ENCODE data around the gene DNM3. TPM values are rescaled to one million over a fixed set of nuclear protein-coding genes. Genes with fewer than 3 reads are reported as not detected.

Gene DNM3
- total RNA-seq, 1 experiment from 2014 or later, result 2.7 TPM

DNA sequence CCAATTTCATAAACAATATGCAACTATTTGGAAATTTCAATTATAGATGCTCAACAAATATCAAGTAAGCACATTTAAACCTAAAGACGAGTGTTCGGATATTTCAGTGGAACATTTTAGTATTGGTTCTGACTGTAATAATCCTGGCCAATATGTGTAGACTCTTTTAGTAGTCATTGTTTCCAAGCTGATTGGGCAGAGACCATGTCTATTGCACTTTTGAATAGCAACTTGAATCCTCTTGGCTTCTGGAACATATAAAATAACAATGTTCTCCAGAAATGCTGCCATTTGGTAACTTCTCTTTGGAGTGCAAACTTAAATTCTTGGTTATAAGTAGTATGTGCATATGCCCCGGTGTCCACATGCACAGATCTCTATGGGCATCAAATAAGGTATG is 373.7 kb downstream of the DNM3 start:
- H2AK5ac ChIP-seq (ENCODE audit: insufficient read length, low read length), result no peak overlapping the region
- no peak overlapping the region for H4K91ac ChIP-seq (ENCODE audit: insufficient read length, low read depth, low read length)
- H2BK120ac ChIP-seq (ENCODE audit: low read depth, low read length, poor library complexity, severe bottlenecking), result no peak overlapping the region
- no peak overlapping the region for H2BK12ac ChIP-seq (ENCODE audit: insufficient read length, low read depth, low read length)
- H4K8ac ChIP-seq (replicated peaks; ENCODE audit: insufficient read length, low read depth, low read length), result no peak overlapping the region
- no peak overlapping the region for H3K14ac ChIP-seq (ENCODE audit: insufficient read depth, low read length)
- H3K9me3 Mint-ChIP-seq, result no peaks in the 10 kb centered on the region
- H3K9ac ChIP-seq (ENCODE audit: extremely low read depth, insufficient read length, low read length), result no peak overlapping the region
- H3K4me3 Mint-ChIP-seq, result no peak overlapping the region
- no peak overlapping the region for H3K23ac ChIP-seq (ENCODE audit: insufficient read length, low read depth, low read length)
- H2AFZ ChIP-seq (ENCODE audit: low read length), result no peak overlapping the region
- H2BK5ac ChIP-seq (ENCODE audit: insufficient read length, low read length), result no peak overlapping the region
- no peak overlapping the region for H2BK20ac ChIP-seq (ENCODE audit: low read depth, low read length, poor library complexity, severe bottlenecking)
- no peaks in the 10 kb centered on the region for H3K9me3 ChIP-seq (ENCODE audit: control insufficient read depth, low read depth, low read length)
- H3K79me2 ChIP-seq (ENCODE audit: insufficient read depth, low read length), result no peaks in the 10 kb centered on the region
- H4K5ac ChIP-seq (ENCODE audit: insufficient read length, low read depth, low read length), result no peak overlapping the region
- no peak overlapping the region for H3K18ac ChIP-seq (ENCODE audit: insufficient read length, low read depth, low read length)
- H3K27ac Mint-ChIP-seq, result no peak overlapping the region
- H3K4ac ChIP-seq (ENCODE audit: low read depth, low read length), result no peak overlapping the region
- H2BK15ac ChIP-seq (ENCODE audit: low read depth, low read length), result no peak overlapping the region
- no peak overlapping the region for H3T11ph ChIP-seq (ENCODE audit: low read length)
- no peak overlapping the region for H3K4me2 ChIP-seq (ENCODE audit: insufficient read depth, insufficient read length, low read length)
- H3K56ac ChIP-seq (ENCODE audit: insufficient read length, low read depth, low read length), result no peak overlapping the region
- H3K4me1 ChIP-seq (ENCODE audit: insufficient read depth, low read length), result no peaks in the 10 kb centered on the region
- H3K4me1 Mint-ChIP-seq, result peaks cover 0 to 5% of the 10 kb centered on the region in 2 experiments; a peak in 2 of 4 replicates
- WGBS (ENCODE audit: extremely low coverage, insufficient read length, low lambda C conversion rate), result no CpG with 5 or more reads among the region's 3 CpGs
- TF ChIP-seq CTCF (conservative IDR thresholded peaks at IDR 0.05), result no peak
- H4K20me1 ChIP-seq (ENCODE audit: control insufficient read depth, insufficient read depth, insufficient read length), result no peaks in the 10 kb centered on the region
- no peaks in the 10 kb centered on the region for H3K27me3 ChIP-seq (ENCODE audit: insufficient read depth, low read length)
- no peaks in the 10 kb centered on the region for H3K27me3 Mint-ChIP-seq (ENCODE audit: low read depth)
- H3K79me1 ChIP-seq (ENCODE audit: insufficient read depth, low read depth, low read length, poor library complexity, severe bottlenecking), result no peaks in the 10 kb centered on the region
- H3K27ac ChIP-seq (ENCODE audit: insufficient read length, low read depth, low read length), result no peak overlapping the region
- no peaks in the 10 kb centered on the region for H3K23me2 ChIP-seq (ENCODE audit: insufficient read length, low read depth, low read length, poor library complexity, severe bottlenecking)
- no peak for DNase-seq
- H3K36me3 Mint-ChIP-seq (ENCODE audit: insufficient read depth in 1 of 3, low read depth in 3 of 3), result no peaks in the 10 kb centered on the region
